Measurements from ENCODE around the gene PDE4B.

The PDE4B gene

GRCh38 chr1:66374148-66374547 is 581.5 kb downstream of the PDE4B start:
- no peak for DNase-seq (ENCODE audit: low read depth in 2 of 2, low spot score in 1 of 2)

- no peak for DNase-seq (ENCODE audit: low read depth in 2 of 2, low spot score in 1 of 2)
Measured at GRCh38 chr1:66374561-66375111, 581.9 kb downstream of the PDE4B start.

- DNase-seq (ENCODE audit: low read depth in 2 of 2, low spot score in 1 of 2) = no peak
Measured at GRCh38 chr1:66375125-66375524, 582.4 kb downstream of the PDE4B start.

GRCh38 chr1:66380452-66381212 is 587.9 kb downstream of the PDE4B start:
- DNase-seq (ENCODE audit: low read depth in 2 of 2, low spot score in 1 of 2) = no peak

GRCh38 chr1:66381621-66382275 is 589.1 kb downstream of the PDE4B start:
- no peak for DNase-seq (ENCODE audit: low read depth in 2 of 2, low spot score in 1 of 2)

GRCh38 chr1:66383168-66383567 is 590.5 kb downstream of the PDE4B start:
- no peak for DNase-seq (ENCODE audit: low read depth in 2 of 2, low spot score in 1 of 2)

- DNase-seq (ENCODE audit: low read depth in 2 of 2, low spot score in 1 of 2) = no peak
Measured at GRCh38 chr1:66383611-66384010, 590.9 kb downstream of the PDE4B start.

- DNase-seq (ENCODE audit: low read depth in 2 of 2, low spot score in 1 of 2) = no peak
Measured at GRCh38 chr1:66384258-66384921, 591.7 kb downstream of the PDE4B start.

- DNase-seq (ENCODE audit: low read depth in 2 of 2, low spot score in 1 of 2) = no peak
Measured at GRCh38 chr1:66386712-66387111, 594.0 kb downstream of the PDE4B start.

GRCh38 chr1:66388913-66389312 is 596.2 kb downstream of the PDE4B start:
- no peak for DNase-seq (ENCODE audit: low read depth in 2 of 2, low spot score in 1 of 2)

GRCh38 chr1:66393586-66394287 is 601.0 kb downstream of the PDE4B start:
- no peak for DNase-seq (ENCODE audit: low read depth in 2 of 2, low spot score in 1 of 2)

- DNase-seq (ENCODE audit: low read depth in 2 of 2, low spot score in 1 of 2) = no peak
Measured at GRCh38 chr1:66394603-66395002, 601.9 kb downstream of the PDE4B start.

GRCh38 chr1:66395202-66396061 is 602.7 kb downstream of the PDE4B start:
- DNase-seq (ENCODE audit: low read depth in 2 of 2, low spot score in 1 of 2) = no peak

GRCh38 chr1:66396212-66396890 is 603.7 kb downstream of the PDE4B start:
- no peak for DNase-seq (ENCODE audit: low read depth in 2 of 2, low spot score in 1 of 2)

GRCh38 chr1:66397192-66397591 is 604.5 kb downstream of the PDE4B start:
- no peak for DNase-seq (ENCODE audit: low read depth in 2 of 2, low spot score in 1 of 2)

- DNase-seq (ENCODE audit: low read depth in 2 of 2, low spot score in 1 of 2) = no peak
Measured at GRCh38 chr1:66399888-66400529, 607.3 kb downstream of the PDE4B start.

GRCh38 chr1:66400660-66401059 is 608.0 kb downstream of the PDE4B start:
- DNase-seq (ENCODE audit: low read depth in 2 of 2, low spot score in 1 of 2) = no peak

GRCh38 chr1:66401244-66401643 is 608.5 kb downstream of the PDE4B start:
- DNase-seq (ENCODE audit: low read depth in 2 of 2, low spot score in 1 of 2) = no peak

GRCh38 chr1:66402194-66402593 is 609.5 kb downstream of the PDE4B start:
- DNase-seq (ENCODE audit: low read depth in 2 of 2, low spot score in 1 of 2) = no peak

Measured in stimulated activated CD8-positive, alpha-beta memory T cell treated with anti-CD3 and anti-CD28 coated beads, Interleukin-4, amount 100 ng/mL, for 4 hours (primary cell).